Activated CD8-positive, alpha-beta memory T cell treated with anti-CD3 and anti-CD28 coated beads, Interleukin-2, amount 10 ng/mL, durations not matched to agents 7 days and 5 days (primary cell): ENCODE data around the gene IGFBP7. TPM values are rescaled to one million over a fixed set of nuclear protein-coding genes. Genes with fewer than 3 reads are reported as not detected.

Experiments used
- ATAC-seq: fragments of 150-1000 bp; cut with Tn5 transposase; one replicate; pipeline ENCODE4 v1.10.0; 2021; ENCODE audit warnings: moderate library complexity
- CTCF ChIA-PET: fragments of 350-600 bp; sonication (Branson Sonifier 250); formaldehyde crosslinking; loops from one replicate; lab custom pipeline; 2021; ENCODE audit warnings: antibody characterized with exemption; lab: Charles Lee
- DNase-seq: peaks from one replicate; pipeline ENCODE4 v3.0.0-alpha.2; 2020
- H3K27ac Mint-ChIP-seq: one replicate; pipeline ENCODE4 v1.8.0; 2021; ENCODE audit warnings: mild to moderate bottlenecking, mixed read lengths
- H3K27me3 Mint-ChIP-seq: one replicate; pipeline ENCODE4 v1.8.0; 2021; ENCODE audit warnings: mixed read lengths
- H3K36me3 Mint-ChIP-seq: one replicate; pipeline ENCODE4 v1.8.0; 2021; ENCODE audit warnings: mild to moderate bottlenecking, mixed read lengths
- H3K4me1 Mint-ChIP-seq: one replicate; pipeline ENCODE4 v1.8.0; 2021; ENCODE audit warnings: mixed read lengths
- H3K4me3 Mint-ChIP-seq: one replicate; pipeline ENCODE4 v1.8.0; 2021; ENCODE audit warnings: mild to moderate bottlenecking, moderate library complexity, mixed read lengths
- H3K9me3 Mint-ChIP-seq: one replicate; pipeline ENCODE4 v1.8.0; 2022; ENCODE audit warnings: low read depth, mixed read lengths
- total RNA-seq, 2 experiments: library from RNA; stranded (reverse); gene quantifications; one replicate each; pipeline ENCODE4 v1.2.3, GENCODE V29; 2021

The IGFBP7 gene
- total RNA-seq, 2 experiments from 2014 or later = 0.35 TPM; not detected in 1

DNA sequence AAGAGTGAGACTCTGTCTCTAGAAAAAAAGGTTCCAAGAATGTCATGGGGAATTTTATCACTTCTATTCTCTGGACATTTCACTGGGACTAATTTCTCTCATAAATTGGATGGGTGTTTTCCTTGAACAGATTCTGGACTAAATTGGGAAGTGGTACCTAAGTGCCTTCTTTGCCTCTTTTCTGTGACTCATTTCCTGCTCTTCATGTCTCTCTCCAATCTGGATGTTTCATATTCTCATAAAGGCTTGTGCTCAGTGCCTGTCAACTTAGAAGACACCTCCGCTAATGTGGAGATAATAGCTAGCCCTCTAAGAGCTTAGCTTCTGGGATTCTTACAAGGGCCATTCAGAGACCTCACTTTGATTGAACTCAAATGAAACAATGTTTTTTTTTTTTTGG, 38.0 kb upstream of the IGFBP7 start:
- no peak overlapping the region for H3K27ac Mint-ChIP-seq
- H3K36me3 Mint-ChIP-seq = no peaks in the 10 kb centered on the region
- H3K9me3 Mint-ChIP-seq = no peaks in the 10 kb centered on the region
- H3K4me3 Mint-ChIP-seq = no peak overlapping the region
- CTCF ChIA-PET = interaction anchor here (3.2 kb wide), 1 partner anchor 15 kb away, joined by 12 read pairs; no protein-coding TSS in a partner anchor
- DNase-seq (no peak), ATAC-seq (no peak)
- no peaks in the 10 kb centered on the region for H3K4me1 Mint-ChIP-seq
- H3K27me3 Mint-ChIP-seq = peaks cover 13% of the 10 kb centered on the region

DNA sequence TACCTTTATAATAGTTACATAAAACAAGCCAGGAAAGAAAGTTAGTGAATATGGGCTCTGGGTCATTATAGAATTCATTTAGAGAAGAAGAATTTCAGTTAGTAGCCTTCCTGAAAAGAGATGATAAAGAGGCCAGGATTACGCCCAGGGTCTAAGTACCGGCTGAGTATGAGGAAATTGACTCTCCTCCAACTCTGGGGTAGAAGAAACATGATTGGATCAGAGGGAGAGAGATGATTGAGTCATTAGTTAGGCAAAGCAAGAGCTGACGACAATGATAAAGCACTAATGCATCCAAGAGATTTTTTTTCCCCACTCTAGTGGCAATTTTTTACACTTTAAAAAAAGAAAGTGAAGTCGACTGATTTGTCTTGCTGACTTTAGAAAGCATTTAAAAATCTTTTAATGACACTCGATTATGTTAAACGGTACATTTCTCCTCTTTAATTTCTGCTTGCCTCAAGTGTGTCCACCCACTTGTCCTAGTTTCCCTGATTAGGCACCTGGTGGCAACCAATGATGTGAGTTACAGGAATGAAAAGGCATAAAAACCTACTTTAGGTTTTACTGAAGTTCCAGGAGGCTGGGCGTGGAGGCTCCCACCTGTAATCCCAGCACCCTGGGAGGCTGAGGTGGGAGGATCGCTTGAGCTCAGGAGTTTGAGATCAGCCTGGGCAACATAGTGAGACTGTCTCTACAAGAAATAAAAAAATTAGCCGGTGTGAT, 37.3 kb upstream of the IGFBP7 start:
- H3K4me1 Mint-ChIP-seq = no peaks in the 10 kb centered on the region
- ATAC-seq = no peak
- no peak overlapping the region for H3K4me3 Mint-ChIP-seq
- no peaks in the 10 kb centered on the region for H3K36me3 Mint-ChIP-seq
- peaks cover 19% of the 10 kb centered on the region for H3K27me3 Mint-ChIP-seq
- H3K27ac Mint-ChIP-seq = no peak overlapping the region
- CTCF ChIA-PET = no interaction called here
- DNase-seq = no peak
- H3K9me3 Mint-ChIP-seq = no peaks in the 10 kb centered on the region

DNA sequence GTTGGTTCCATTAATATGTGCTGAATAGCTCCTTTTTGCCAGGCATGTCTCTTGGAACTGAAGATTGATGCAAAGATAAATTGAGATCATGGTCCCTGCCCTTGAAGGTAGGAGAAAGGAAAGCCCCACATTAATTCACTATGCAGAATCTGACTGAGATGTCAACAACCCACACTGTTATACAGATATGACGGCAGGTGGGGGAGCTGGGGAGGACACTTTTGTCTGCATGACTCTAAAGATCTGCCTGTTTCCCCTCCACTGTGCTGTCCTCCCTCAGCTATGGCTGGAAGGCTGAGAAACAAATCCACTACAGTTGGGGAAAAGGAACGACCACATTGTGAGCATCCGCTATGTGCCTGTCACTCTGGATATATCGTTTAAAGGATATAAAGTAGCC, 36.3 kb upstream of the IGFBP7 start:
- Mint-ChIP-seq H3K36me3 (no peaks in the 10 kb centered on the region), H3K4me1 (no peaks in the 10 kb centered on the region), H3K9me3 (no peaks in the 10 kb centered on the region), H3K27ac (no peak overlapping the region), H3K27me3 (peaks cover 25% of the 10 kb centered on the region), H3K4me3 (no peak overlapping the region)
- ATAC-seq (no peak), DNase-seq (no peak)
- CTCF ChIA-PET = no interaction called here

DNA sequence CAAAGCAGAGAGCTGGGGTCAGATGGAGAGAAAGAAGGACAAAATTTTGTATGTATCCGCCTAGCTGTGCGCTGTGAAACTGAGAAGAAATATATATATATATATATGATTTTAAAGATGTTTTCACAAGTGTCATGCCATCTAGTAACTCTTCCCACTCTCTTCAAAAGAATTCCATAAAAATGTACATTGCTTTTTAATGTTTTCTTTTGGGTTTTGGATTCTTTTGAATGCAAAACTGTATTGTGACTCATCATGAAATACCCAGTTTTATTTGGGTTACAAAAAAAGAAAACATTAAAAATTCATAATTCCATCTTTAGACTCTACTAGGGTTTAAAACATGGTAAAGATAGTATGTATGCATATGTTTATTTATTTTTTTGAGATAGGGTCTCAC, 34.3 kb upstream of the IGFBP7 start:
- CTCF ChIA-PET = interaction anchor here (1.3 kb wide), 1 partner anchor 19 kb away, joined by 3 read pairs; no protein-coding TSS in a partner anchor
- H3K4me1 Mint-ChIP-seq = no peaks in the 10 kb centered on the region
- no peaks in the 10 kb centered on the region for H3K36me3 Mint-ChIP-seq
- no peak overlapping the region for H3K27ac Mint-ChIP-seq
- ATAC-seq (no peak), DNase-seq (no peak)
- peaks cover 21% of the 10 kb centered on the region for H3K27me3 Mint-ChIP-seq
- no peak overlapping the region for H3K4me3 Mint-ChIP-seq
- H3K9me3 Mint-ChIP-seq = no peaks in the 10 kb centered on the region

DNA sequence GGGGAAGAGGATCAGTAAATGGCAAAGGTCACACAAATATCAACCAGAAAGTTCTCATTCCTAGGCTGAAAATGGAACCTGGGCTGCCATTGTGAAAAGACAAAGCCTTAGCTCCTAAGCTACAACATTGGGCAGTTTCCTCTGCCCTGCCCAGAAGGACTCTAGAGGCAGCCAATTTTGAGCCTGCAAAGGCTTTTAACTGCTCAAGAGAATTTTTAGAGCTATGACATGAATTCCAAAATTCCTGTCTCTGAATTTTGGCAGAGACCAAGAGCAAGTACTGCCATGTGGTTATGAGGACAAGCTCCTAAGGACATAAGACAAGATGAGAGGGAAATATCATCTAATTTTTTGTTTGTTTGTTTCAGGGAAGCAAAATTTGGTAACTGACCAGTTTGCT, 29.6 kb upstream of the IGFBP7 start:
- Mint-ChIP-seq H3K27me3 (peaks cover 19% of the 10 kb centered on the region), H3K4me3 (no peak overlapping the region), H3K36me3 (no peaks in the 10 kb centered on the region), H3K9me3 (no peaks in the 10 kb centered on the region), H3K4me1 (no peaks in the 10 kb centered on the region), H3K27ac (no peak overlapping the region)
- no peak for DNase-seq
- CTCF ChIA-PET = no interaction called here
- no peak for ATAC-seq

DNA sequence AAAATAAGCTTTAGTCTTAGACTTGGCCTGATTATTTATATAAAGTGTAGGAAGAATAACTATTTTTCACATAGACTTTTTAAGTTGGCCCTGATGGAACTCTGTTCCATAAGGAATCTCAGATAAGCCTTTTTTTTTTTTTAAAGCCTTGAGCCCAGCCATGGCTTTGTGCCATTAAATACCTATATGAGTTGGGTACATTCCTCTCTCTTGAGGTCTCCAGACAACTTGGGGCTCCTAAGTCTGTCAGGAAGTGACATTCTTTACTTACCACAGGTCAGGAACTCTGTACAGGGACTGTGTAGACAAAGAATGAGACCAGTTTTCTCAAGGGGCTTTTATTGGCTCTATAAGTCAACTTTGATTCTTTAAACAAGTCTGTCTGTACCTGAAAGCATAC, 27.1 kb upstream of the IGFBP7 start:
- H3K4me3 Mint-ChIP-seq = no peak overlapping the region
- no peak for ATAC-seq
- H3K4me1 Mint-ChIP-seq = no peaks in the 10 kb centered on the region
- no peak overlapping the region for H3K27ac Mint-ChIP-seq
- CTCF ChIA-PET = no interaction called here
- H3K36me3 Mint-ChIP-seq = no peaks in the 10 kb centered on the region
- H3K27me3 Mint-ChIP-seq = peaks cover 5% of the 10 kb centered on the region
- DNase-seq = no peak
- no peaks in the 10 kb centered on the region for H3K9me3 Mint-ChIP-seq

DNA sequence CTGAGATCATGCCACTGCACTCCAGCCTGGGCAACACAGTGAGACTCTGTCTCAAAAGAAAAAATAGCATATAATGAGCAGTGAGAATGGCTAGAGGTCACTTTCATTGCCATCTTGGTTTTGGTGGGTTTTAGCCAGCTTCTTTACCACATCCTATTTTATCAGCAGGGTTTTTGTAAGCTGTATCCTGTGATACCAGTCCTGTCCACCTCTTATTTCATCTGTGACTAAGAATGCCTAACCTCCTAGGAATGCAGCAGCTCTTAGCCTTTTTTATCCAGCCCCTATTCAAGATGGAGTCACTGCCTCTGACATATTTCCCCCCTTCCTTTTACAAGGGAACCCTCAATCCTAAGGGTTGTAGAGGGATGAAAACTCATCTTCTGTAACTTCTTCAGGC, 26.1 kb upstream of the IGFBP7 start:
- Mint-ChIP-seq H3K27me3 (peaks cover 2% of the 10 kb centered on the region), H3K4me3 (no peak overlapping the region), H3K27ac (no peak overlapping the region), H3K9me3 (no peaks in the 10 kb centered on the region), H3K4me1 (no peaks in the 10 kb centered on the region), H3K36me3 (no peaks in the 10 kb centered on the region)
- DNase-seq = no peak
- CTCF ChIA-PET = no interaction called here
- ATAC-seq = no peak

DNA sequence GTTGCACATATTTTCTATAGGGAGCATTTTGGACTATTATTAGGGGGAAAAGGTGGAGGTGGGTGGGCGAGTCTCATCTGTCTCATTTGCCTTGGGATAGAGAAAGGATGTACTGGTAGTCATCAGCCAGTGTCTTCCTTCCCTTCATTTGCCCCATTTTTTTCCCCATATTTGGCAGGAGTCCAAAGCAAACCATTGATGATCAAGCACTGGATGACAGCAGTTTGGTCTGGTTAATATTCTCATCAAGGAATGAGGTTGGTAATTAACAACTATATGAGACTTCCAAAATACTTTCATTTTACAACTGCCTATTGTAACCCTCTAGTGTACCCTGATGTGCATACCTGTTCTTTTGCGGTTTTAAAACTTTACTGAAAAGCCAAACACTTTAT, 22.6 kb upstream of the IGFBP7 start:
- CTCF ChIA-PET = no interaction called here
- no peaks in the 10 kb centered on the region for H3K36me3 Mint-ChIP-seq
- ATAC-seq = no peak

DNA sequence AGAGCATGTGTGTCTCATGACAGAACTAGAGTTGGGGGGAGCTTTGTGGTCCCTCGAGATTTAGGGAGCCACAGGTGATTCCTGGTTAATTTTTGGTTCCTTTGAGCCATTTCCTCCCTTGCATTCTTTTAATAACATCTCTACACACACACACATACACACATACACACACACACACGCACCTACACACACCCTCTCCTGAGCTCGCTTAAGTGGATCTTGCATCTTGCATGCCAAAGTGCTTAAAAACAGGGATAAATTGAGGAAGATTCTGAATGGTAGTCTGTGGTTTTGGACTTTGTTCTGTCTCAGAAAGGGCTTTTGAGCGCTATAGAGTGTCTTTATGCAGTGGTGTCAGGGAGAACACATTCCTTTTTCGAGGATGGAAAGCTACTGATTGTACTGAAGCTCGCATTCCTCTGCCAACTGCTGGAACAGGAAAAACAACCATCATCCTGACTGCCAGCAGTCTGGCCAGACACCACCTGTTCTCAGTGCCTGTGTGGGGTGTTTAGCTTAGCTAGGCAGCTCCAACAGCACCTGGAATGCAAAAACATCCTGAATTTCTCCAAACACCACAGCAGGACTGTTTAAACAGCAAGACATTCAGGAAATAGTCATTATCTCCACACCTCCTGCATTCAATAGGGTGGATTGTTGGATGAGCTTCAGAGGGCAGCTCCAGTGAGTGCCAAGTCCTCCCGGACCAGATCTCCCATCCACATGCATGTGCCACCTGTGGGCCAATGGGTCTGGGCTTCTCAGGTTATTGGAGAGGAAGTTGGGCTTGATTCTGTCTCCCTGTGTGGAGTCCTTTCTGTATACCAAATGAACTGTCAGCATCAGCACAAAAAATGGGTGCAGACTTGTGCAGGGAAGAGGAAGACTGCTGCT, 21.9 kb upstream of the IGFBP7 start:
- ATAC-seq (no peak), DNase-seq (no peak)
- H3K9me3 Mint-ChIP-seq = peaks cover 1% of the 10 kb centered on the region
- no peak overlapping the region for H3K4me3 Mint-ChIP-seq
- H3K36me3 Mint-ChIP-seq = no peaks in the 10 kb centered on the region
- CTCF ChIA-PET = no interaction called here
- H3K4me1 Mint-ChIP-seq = no peaks in the 10 kb centered on the region
- no peak overlapping the region for H3K27ac Mint-ChIP-seq
- peaks cover 3% of the 10 kb centered on the region for H3K27me3 Mint-ChIP-seq

More for the DNA sequence above, 22.6 kb upstream of the IGFBP7 start:
- no peaks in the 10 kb centered on the region for H3K4me1 Mint-ChIP-seq
- no peak for DNase-seq
- no peak overlapping the region for H3K4me3 Mint-ChIP-seq
- H3K27me3 Mint-ChIP-seq = peaks cover 3% of the 10 kb centered on the region
- no peak overlapping the region for H3K27ac Mint-ChIP-seq
- no peaks in the 10 kb centered on the region for H3K9me3 Mint-ChIP-seq

DNA sequence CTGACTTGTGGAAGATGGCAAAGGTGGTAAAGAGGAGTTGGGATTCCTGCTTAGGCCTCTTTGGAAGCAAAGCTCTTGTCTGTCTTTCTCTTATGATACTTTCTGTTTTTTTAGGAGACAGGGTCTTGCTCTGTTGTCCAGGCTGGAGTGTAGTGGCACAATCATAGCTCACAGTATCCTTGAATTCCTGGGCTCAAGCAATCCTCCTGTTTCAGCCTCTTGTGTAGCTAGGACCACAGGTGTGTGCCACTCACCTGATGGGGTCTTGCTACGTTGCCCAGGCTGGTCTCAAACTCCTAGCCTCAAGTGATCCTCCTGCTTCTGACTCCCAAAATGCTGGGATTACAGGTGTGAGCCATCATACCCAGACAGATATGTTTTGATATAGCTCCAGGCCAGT, 19.3 kb upstream of the IGFBP7 start:
- H3K9me3 Mint-ChIP-seq = peaks cover 4% of the 10 kb centered on the region
- DNase-seq (no peak), ATAC-seq (no peak)
- H3K4me1 Mint-ChIP-seq = no peaks in the 10 kb centered on the region
- peaks cover 3% of the 10 kb centered on the region for H3K27me3 Mint-ChIP-seq
- no peak overlapping the region for H3K4me3 Mint-ChIP-seq
- H3K36me3 Mint-ChIP-seq = no peaks in the 10 kb centered on the region
- CTCF ChIA-PET = no interaction called here
- no peak overlapping the region for H3K27ac Mint-ChIP-seq

DNA sequence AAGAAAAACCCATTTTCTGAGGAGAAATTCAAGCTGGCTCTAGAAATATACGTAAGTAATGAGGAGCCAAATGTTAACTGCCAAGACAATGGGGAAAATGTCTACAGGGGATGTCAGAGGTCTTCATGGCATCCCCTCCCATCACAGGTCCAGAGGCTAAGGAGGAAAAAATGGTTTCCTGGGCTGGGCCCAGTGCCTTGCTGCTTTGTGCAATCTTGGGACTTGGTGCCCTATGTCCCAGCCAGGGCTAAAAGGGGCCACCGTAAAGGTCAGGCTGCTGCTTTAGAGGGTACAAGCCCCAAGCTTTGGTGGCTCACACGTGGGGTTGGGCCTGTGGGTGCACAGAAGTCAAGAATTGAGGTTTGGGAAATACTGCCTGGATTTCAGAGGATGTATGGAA, 17.2 kb upstream of the IGFBP7 start:
- H3K9me3 Mint-ChIP-seq = peaks cover 4% of the 10 kb centered on the region
- no peaks in the 10 kb centered on the region for H3K36me3 Mint-ChIP-seq
- H3K27ac Mint-ChIP-seq = no peak overlapping the region
- CTCF ChIA-PET = no interaction called here
- H3K27me3 Mint-ChIP-seq = peaks cover 3% of the 10 kb centered on the region
- no peak for ATAC-seq
- no peak for DNase-seq
- no peak overlapping the region for H3K4me3 Mint-ChIP-seq
- H3K4me1 Mint-ChIP-seq = no peaks in the 10 kb centered on the region

DNA sequence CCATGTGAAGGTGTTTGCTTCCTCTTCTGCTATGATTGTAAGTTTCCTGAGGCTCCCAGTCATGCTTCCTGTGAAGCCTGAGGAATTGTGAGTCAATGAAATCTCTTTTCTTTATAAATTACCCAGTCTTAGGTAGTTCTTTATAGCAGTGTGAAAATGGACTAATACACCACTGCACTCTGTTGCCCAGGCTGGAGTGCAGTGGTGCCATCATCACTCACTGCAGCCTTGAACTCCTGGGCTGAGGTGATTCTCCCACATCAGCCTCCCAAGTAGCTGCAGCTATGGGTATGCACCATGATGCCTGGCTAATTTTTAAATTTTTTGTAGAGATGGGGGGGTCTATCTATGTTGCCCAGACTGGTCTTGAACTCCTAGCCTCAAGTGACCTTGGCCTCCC, 15.8 kb upstream of the IGFBP7 start:
- H3K9me3 Mint-ChIP-seq = peaks cover 4% of the 10 kb centered on the region
- H3K4me3 Mint-ChIP-seq = no peak overlapping the region
- H3K27ac Mint-ChIP-seq = no peak overlapping the region
- no peaks in the 10 kb centered on the region for H3K36me3 Mint-ChIP-seq
- ATAC-seq (no peak), DNase-seq (no peak)
- no peaks in the 10 kb centered on the region for H3K4me1 Mint-ChIP-seq
- CTCF ChIA-PET = no interaction called here
- H3K27me3 Mint-ChIP-seq = peaks cover 5% of the 10 kb centered on the region

DNA sequence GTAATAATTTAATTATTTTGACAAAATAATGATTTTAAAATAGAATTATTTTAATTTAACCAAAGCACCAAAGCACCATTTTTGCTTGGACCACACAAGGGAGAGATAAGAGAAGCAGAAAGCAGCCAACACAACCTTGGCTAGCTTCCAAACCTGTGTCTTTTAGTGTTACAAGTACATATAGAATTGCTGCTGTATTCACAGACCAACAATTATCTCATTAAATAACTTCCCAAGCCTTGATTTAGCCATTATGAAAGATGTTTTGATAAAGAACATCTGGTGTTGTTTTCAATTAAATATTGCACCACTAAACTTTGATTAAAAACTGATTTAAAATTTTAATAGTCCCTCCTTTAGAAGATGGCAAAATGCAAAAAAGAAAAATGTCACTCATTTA, 14.0 kb upstream of the IGFBP7 start:
- Mint-ChIP-seq H3K27me3 (peaks cover 13% of the 10 kb centered on the region), H3K4me1 (no peaks in the 10 kb centered on the region), H3K36me3 (no peaks in the 10 kb centered on the region), H3K9me3 (peaks cover 4% of the 10 kb centered on the region), H3K4me3 (no peak overlapping the region), H3K27ac (no peak overlapping the region)
- CTCF ChIA-PET = interaction anchor here (1.0 kb wide), 1 partner anchor 8 kb away, joined by 3 read pairs; no protein-coding TSS in a partner anchor
- ATAC-seq (no peak), DNase-seq (no peak)

DNA sequence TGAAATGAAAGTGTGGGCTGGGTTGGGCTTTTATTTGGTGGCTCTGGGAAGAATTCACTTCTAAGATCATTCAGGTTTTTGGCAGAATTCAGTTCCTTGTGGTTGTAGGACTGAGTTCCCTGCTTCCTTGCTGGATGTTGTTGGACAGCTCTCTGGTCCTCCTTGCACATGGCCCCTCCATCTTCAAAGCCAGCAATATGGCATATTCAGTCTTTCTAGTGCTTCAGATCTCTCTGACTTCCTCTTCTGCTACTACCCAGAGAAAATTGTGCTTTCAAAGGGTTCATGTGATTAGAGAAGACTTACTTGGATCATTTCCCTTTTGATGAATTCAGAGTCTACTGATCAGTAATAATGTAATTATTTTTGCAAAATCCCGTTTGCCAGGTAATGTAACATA, 12.8 kb upstream of the IGFBP7 start:
- Mint-ChIP-seq H3K4me1 (no peaks in the 10 kb centered on the region), H3K9me3 (peaks cover 4% of the 10 kb centered on the region), H3K36me3 (no peaks in the 10 kb centered on the region), H3K27me3 (peaks cover 20% of the 10 kb centered on the region), H3K27ac (no peak overlapping the region), H3K4me3 (no peak overlapping the region)
- no peak for DNase-seq
- CTCF ChIA-PET = no interaction called here
- ATAC-seq = no peak
